Endothelial cell of umbilical vein (primary cell): ENCODE results near the gene PKNOX2. TPM values are rescaled to one million over a fixed set of nuclear protein-coding genes. Genes with fewer than 3 reads are reported as not detected.

Source experiments
- BruUV-seq: library from RNA; stranded (reverse); fragments of 400-500 nt; replicated peaks from 2 replicates; lab custom pipeline; 2021; lab: Mats Ljungman, UMichigan
- CTCF ChIA-PET: fragments of 300-600, 350-600 bp; sonication (Branson Sonifier 250); formaldehyde crosslinking; loops from one replicate; lab custom pipeline; 2021; ENCODE audit warnings: antibody characterized with exemption, inconsistent platforms; lab: Charles Lee
- POLR2A ChIA-PET: fragments of 300-600, 350-600 bp; sonication (Branson Sonifier 250); formaldehyde crosslinking; loops from one replicate; lab custom pipeline; 2021; ENCODE audit warnings: antibody characterized with exemption, inconsistent platforms; lab: Charles Lee
- DNase-seq: peaks from one replicate; pipeline ENCODE4 v3.0.0-alpha.2; 2011; ENCODE audit warnings: low read depth, low spot score
- FAIRE-seq: peaks from 2 replicates; lab custom pipeline; 2011; peaks lifted over from hg19 to GRCh38; lab: Jason Lieb, UNC
- H2AFZ ChIP-seq: 2 replicates; pipeline ENCODE4 v1.6.0; 2012; ENCODE audit warnings: low read depth, low read length, control low read depth, inconsistent platforms
- H3K27ac ChIP-seq: 2 replicates; pipeline ENCODE4 v1.5.1; 2011; ENCODE audit warnings: low read depth, mild to moderate bottlenecking, control low read depth, low read length, moderate library complexity; ENCODE audit not compliant: insufficient read depth
- H3K27me3 ChIP-seq, 2 experiments: 2 replicates each; pipeline versions ENCODE4 v1.6.0 to v1.6.1; 2011; ENCODE audit warnings: low read length in 2 of 2, mixed read lengths in 1 of 2; ENCODE audit not compliant: control insufficient read depth in 2 of 2, insufficient read depth in 2 of 2
- H3K36me3 ChIP-seq, 2 experiments: 2 replicates in 1 of 2; 3 replicates in 1 of 2; pipeline ENCODE4 v1.5.1; 2011; ENCODE audit warnings: low read length in 2 of 2, mild to moderate bottlenecking in 1 of 2, moderate library complexity in 1 of 2; ENCODE audit not compliant: control insufficient read depth in 2 of 2, insufficient read depth in 2 of 2; ENCODE audit errors: extremely low read depth in 1 of 2
- H3K4me1 ChIP-seq: 3 replicates; pipeline ENCODE4 v1.5.1; 2011; ENCODE audit warnings: mild to moderate bottlenecking, low read length; ENCODE audit not compliant: control insufficient read depth, insufficient read depth; ENCODE audit errors: extremely low read depth
- H3K4me2 ChIP-seq: 2 replicates; pipeline ENCODE4 v1.6.1; 2011; ENCODE audit warnings: low read length, control low read depth, mixed read lengths; ENCODE audit not compliant: insufficient read depth
- H3K4me3 ChIP-seq, 3 experiments: fragments of 200-600 bp in 1 of 3; sonication (generic), shearing (Covaris generic) in 1 of 3; replicated peaks in 1 of 3; 2 replicates each; pipeline ENCODE4 v1.5.1; 2011 to 2016; ENCODE audit warnings: control low read depth in 3 of 3, low read length in 3 of 3, mild to moderate bottlenecking in 2 of 3, inconsistent platforms in 1 of 3, low read depth in 1 of 3, moderate library complexity in 1 of 3; ENCODE audit not compliant: insufficient read depth in 1 of 3
- H3K79me2 ChIP-seq: 2 replicates; pipeline ENCODE4 v1.6.0; 2012; ENCODE audit warnings: low read length, inconsistent platforms; ENCODE audit not compliant: control insufficient read depth, insufficient read depth
- H3K9ac ChIP-seq: replicated peaks from 2 replicates; pipeline ENCODE3; 2011; ENCODE audit warnings: low read length, control low read depth; ENCODE audit not compliant: insufficient read depth; ENCODE audit errors: extremely low read depth
- H3K9me1 ChIP-seq: replicated peaks from 3 replicates; pipeline ENCODE4 v1.6.0; 2011; ENCODE audit warnings: mild to moderate bottlenecking, low read length; ENCODE audit not compliant: control insufficient read depth, insufficient read depth; ENCODE audit errors: extremely low read depth
- H3K9me3 ChIP-seq: replicated peaks from 2 replicates; pipeline ENCODE4 v1.5.1; 2012; ENCODE audit warnings: low read length, inconsistent platforms; ENCODE audit not compliant: control insufficient read depth, insufficient read depth
- H4K20me1 ChIP-seq: replicated peaks from 2 replicates; pipeline ENCODE3; 2011; ENCODE audit warnings: mild to moderate bottlenecking, low read length; ENCODE audit not compliant: control insufficient read depth, insufficient read depth; ENCODE audit errors: extremely low read depth
- CTCF ChIP-seq, 2 donors: IDR thresholded peaks; 1 replicate in 1 of 2; 2 replicates in 1 of 2; pipeline ENCODE4 v1.5.1; 2011; ENCODE audit warnings: low read length in 2 of 2, mild to moderate bottlenecking in 2 of 2, moderate library complexity in 2 of 2, control low read depth in 1 of 2, inconsistent platforms in 1 of 2, low read depth in 1 of 2; ENCODE audit not compliant: insufficient read depth in 1 of 2; ENCODE audit errors: extremely low read depth in 1 of 2
- EZH2 ChIP-seq: IDR thresholded peaks from 2 replicates; pipeline ENCODE4 v1.6.1; 2012; ENCODE audit warnings: borderline replicate concordance, low read depth, mild to moderate bottlenecking, moderate library complexity, low read length, inconsistent platforms; ENCODE audit not compliant: severe bottlenecking
- FOS ChIP-seq: IDR thresholded peaks from 2 replicates; pipeline ENCODE4 v1.6.1; 2011; ENCODE audit warnings: mild to moderate bottlenecking, low read length, moderate library complexity, borderline replicate concordance; ENCODE audit not compliant: insufficient read depth
- GATA2 ChIP-seq: IDR thresholded peaks from 2 replicates; pipeline ENCODE4 v1.7.0; 2011; ENCODE audit warnings: low read depth, mild to moderate bottlenecking, moderate library complexity, mixed read lengths, low read length; ENCODE audit not compliant: insufficient read length, insufficient read depth
- JUN ChIP-seq: IDR thresholded peaks from 2 replicates; pipeline ENCODE4 v1.6.1; 2011; ENCODE audit warnings: borderline replicate concordance, low read depth; ENCODE audit not compliant: insufficient read length, insufficient read depth
- MAX ChIP-seq: IDR thresholded peaks from 2 replicates; pipeline ENCODE4 v1.6.1; 2011; ENCODE audit not compliant: insufficient read depth, insufficient read length
- MYC ChIP-seq: IDR thresholded peaks from one replicate; pipeline ENCODE4 v1.6.1; 2011; ENCODE audit warnings: mild to moderate bottlenecking, low read depth, low read length
- POLR2A ChIP-seq: IDR thresholded peaks from 2 replicates; pipeline ENCODE4 v1.6.1; 2012; ENCODE audit warnings: low read depth, mild to moderate bottlenecking, control low read depth, low read length
- POLR2AphosphoS5 ChIP-seq: IDR thresholded peaks from 2 replicates; pipeline ENCODE4 v1.6.1; 2012; ENCODE audit warnings: low read depth, mild to moderate bottlenecking, control low read depth, low read length, moderate library complexity; ENCODE audit not compliant: insufficient read depth
- dilution Hi-C: fragments of 300-500 bp; cut with MboI; formaldehyde crosslinking; loops from one replicate; pipeline ENCODE4 v1.15.0; 2019; ENCODE audit warnings: low sequenced_read_pairs; ENCODE audit not compliant: extremely low pct_ligation_motif_present
- intact Hi-C: fragments of 100-400 bp; cut with micrococcal nuclease; formaldehyde crosslinking; loops from one replicate; pipeline ENCODE4 v1.10.0; 2022
- polyA plus RNA-seq, 4 experiments: library from polyadenylated mRNA; depleted of rRNA in 3 of 4; stranded (reverse) in 3 of 4; unstranded in 1 of 4; fragments of >200 nt; gene quantifications; 2 replicates each; pipeline versions ENCODE4 v1.2.1 to v1.2.3, GENCODE V29; 2011 to 2012; ENCODE audit warnings: missing spikeins in 1 of 4
- total RNA-seq: library from RNA; stranded (reverse); gene quantifications from 2 replicates; pipeline ENCODE4 v1.2.3, GENCODE V29; 2021

The PKNOX2 gene
- total and polyA plus RNA-seq, 2 donors (not counting 3 experiments of a cell fraction or from before 2014, with no cell fraction given), result 0.11 to 0.91 TPM

- no peak overlapping the region for H3K4me3 ChIP-seq
- ChIA-PET POLR2A (no interaction called here), CTCF (interaction anchor here (0.9 to 2.1 kb wide), 5 partner anchors 9 to 208 kb away, joined by 3 to 9 read pairs (median 4); no protein-coding TSS in a partner anchor)
- H3K9me3 ChIP-seq, result no peaks in the 10 kb centered on the region
- H3K9ac ChIP-seq, result no peak overlapping the region
- no peak for FAIRE-seq
- H4K20me1 ChIP-seq, result no peaks in the 10 kb centered on the region
- peaks cover 4 to 22% of the 10 kb centered on the region in 2 experiments for H3K27me3 ChIP-seq
- H3K4me1 ChIP-seq, result no peaks in the 10 kb centered on the region
- no peaks in the 10 kb centered on the region for H3K9me1 ChIP-seq
- no peak overlapping the region for H3K4me2 ChIP-seq
- TF ChIP-seq MYC, result no peak
- TF ChIP-seq EZH2, result no peak
- TF ChIP-seq POLR2A, result no peak
- TF ChIP-seq FOS, result no peak
- no peak for TF ChIP-seq POLR2AphosphoS5
- TF ChIP-seq GATA2, result no peak
- no peak for TF ChIP-seq MAX
- no peak for TF ChIP-seq JUN
- TF ChIP-seq CTCF (IDR thresholded peaks at IDR 0.05; ENCODE audit: extremely low read depth in 1 of 2, insufficient read depth in 1 of 2, low read depth in 1 of 2, low read length in 2 of 2), result no peak
- DNase-seq, result no peak
- no peak overlapping the region for H3K27ac ChIP-seq
- dilution Hi-C loops, result no loop called here
- no peak overlapping the region for H2AFZ ChIP-seq
- BruUV-seq, result no TSS peak
- no peaks in the 10 kb centered on the region for H3K79me2 ChIP-seq
- H3K36me3 ChIP-seq, result no peaks in the 10 kb centered on the region
- intact Hi-C loops, result no loop called here
Observed at GRCh38 chr11:125372911-125373310, 208.4 kb downstream of the PKNOX2 start.
